Ovary (tissue), 9 donors: Measurements from ENCODE around the gene MAP6D1. TPM values are rescaled to one million over a fixed set of nuclear protein-coding genes. Genes with fewer than 3 reads are reported as not detected.

Source experiments
- DNase-seq, 5 donors: peaks; one replicate each; pipeline ENCODE4 v3.0.0-alpha.2; 2019 to 2020
- H3K27ac ChIP-seq, 2 donors: fragments of 200-600 bp; one replicate each; pipeline versions ENCODE4 v1.5.1 to v1.8.0; 2019 to 2022
- H3K27me3 ChIP-seq: fragments of 200-600 bp; one replicate; pipeline ENCODE4 v1.8.0; 2022
- H3K36me3 ChIP-seq: fragments of 200-600 bp; sonication (generic); one replicate; pipeline ENCODE4 v1.5.1; 2019
- H3K4me1 ChIP-seq: one replicate; pipeline ENCODE4 v1.8.1; 2013; ENCODE audit warnings: mild to moderate bottlenecking, moderate library complexity; ENCODE audit not compliant: insufficient read depth
- H3K4me3 ChIP-seq: fragments of 200-600 bp; sonication (generic); one replicate; pipeline ENCODE4 v1.5.1; 2017
- H3K9me3 ChIP-seq, 2 donors: fragments of 200-600 bp in 1 of 2; sonication (generic) in 1 of 2; one replicate each; pipeline versions ENCODE4 v1.5.1 to v1.8.1; 2013 to 2019; ENCODE audit warnings: mild to moderate bottlenecking in 1 of 2, moderate library complexity in 1 of 2
- CTCF ChIP-seq, 3 donors: fragments of 450-650 bp in 2 of 3; fragments of 200-600 bp in 1 of 3; IDR thresholded peaks; one replicate each; pipeline versions ENCODE4 v1.5.1 to v1.8.0; 2016 to 2022; ENCODE audit warnings: antibody characterized with exemption in 3 of 3, mild to moderate bottlenecking in 1 of 3
- EP300 ChIP-seq: sonication (generic); formaldehyde crosslinking; IDR thresholded peaks from one replicate; pipeline ENCODE4 v1.6.1; 2017; ENCODE audit warnings: antibody characterized with exemption
- POLR2A ChIP-seq: fragments of 450-650 bp; IDR thresholded peaks from one replicate; pipeline ENCODE4 v1.6.1; 2017; ENCODE audit warnings: antibody characterized with exemption, mild to moderate bottlenecking, moderate library complexity
- WGBS, 3 donors: extraction: QIAGEN DNeasy Blood & Tissue Kit in 1 of 3; methylation state at CpG; one replicate each; pipeline versions ENCODE4 v1.1.5 to v1.1.7; 2013 to 2017; 5-methylcytosine and 5-hydroxymethylcytosine counted together
- intact Hi-C, 4 donors: fragments of 100-400 bp; cut with DNase I; formaldehyde crosslinking; loops; one replicate each; pipeline versions ENCODE4 v1.11.0 to v1.15.1; 2022 to 2023
- polyA plus RNA-seq, 2 donors: library from polyadenylated mRNA; stranded (reverse); fragments of 200-250 nt in 1 of 2; fragments of 350-450 nt in 1 of 2; fragmentation: Illumina TruSeq in 1 of 2; extraction: RNeasy Lipid Tissue Mini Kit (QIAGEN cat#74804) in 1 of 2; gene quantifications; one replicate each; pipeline ENCODE4 v1.2.3, GENCODE V29; 2013 to 2014
- total RNA-seq, 7 donors: library from RNA; depleted of rRNA in 2 of 7; stranded (reverse); fragments of >200 nt in 2 of 7; fragmentation: NEBNext Ultra II Directional in 3 of 7; extraction: Animal tissue kit (Norgen Biotek cat#: 25700) in 3 of 7; gene quantifications; one replicate each; pipeline versions ENCODE4 v1.1.0 to v1.2.4, GENCODE V29; 2016 to 2023
- donor health status: DM: no; HTN: no; CAD: no; lungs with moderate emphysema.
- donor health status: DM: no; HTN: no; CAD: no.
- donor health status: Bipolar disorder and iron deficiency.
- donor health status: DM: yes; HTN: yes; CAD: no.
- donor health status: DM: no; HTN: no; CAD: no.
- donor health status: DM: yes; HTN: yes; CAD: no.

MAP6D1 gene
- total and polyA plus RNA-seq, 9 donors: 0.47 to 3.1 (median 1.2) TPM

- H3K36me3 ChIP-seq: no peaks in the 10 kb centered on the region
- no peak for DNase-seq
- intact Hi-C loops: no loop called here
- no peak overlapping the region for H3K4me3 ChIP-seq
- no peak for TF ChIP-seq POLR2A
- TF ChIP-seq EP300: no peak
- TF ChIP-seq CTCF (IDR thresholded peaks at IDR 0.05): no peak
- 83 to 92% (median 89%) methylated on average over 8 to 9 of the region's 9 CpGs for WGBS, 3 donors
- H3K27me3 ChIP-seq: no peaks in the 10 kb centered on the region
- no peaks in the 10 kb centered on the region for H3K9me3 ChIP-seq
- no peak overlapping the region for H3K27ac ChIP-seq
- H3K4me1 ChIP-seq: no peaks in the 10 kb centered on the region
Measured at GRCh38 chr3:183817639-183818038, 7.7 kb downstream of the MAP6D1 start.

- no peak for DNase-seq
- no peak overlapping the region for H3K4me3 ChIP-seq
- TF ChIP-seq CTCF (IDR thresholded peaks at IDR 0.05) (no peak), POLR2A (no peak), EP300 (no peak)
- H3K27ac ChIP-seq: no peak overlapping the region
- H3K36me3 ChIP-seq: no peaks in the 10 kb centered on the region
- intact Hi-C loops: no loop called here
- no peaks in the 10 kb centered on the region for H3K27me3 ChIP-seq
- no peaks in the 10 kb centered on the region for H3K9me3 ChIP-seq
- WGBS, 3 donors: 90 to 92% (median 90%) methylated on average over 20 of the region's 20 CpGs
- H3K4me1 ChIP-seq: no peaks in the 10 kb centered on the region
Measured at GRCh38 chr3:183816681-183817510, 8.5 kb downstream of the MAP6D1 start.

- Histone ChIP-seq H3K9me3 (no peaks in the 10 kb centered on the region), H3K27ac (no peak overlapping the region), H3K36me3 (no peaks in the 10 kb centered on the region), H3K4me3 (no peak overlapping the region), H3K4me1 (no peaks in the 10 kb centered on the region), H3K27me3 (no peaks in the 10 kb centered on the region)
- intact Hi-C loops: no loop called here
- no peak for DNase-seq
- TF ChIP-seq CTCF (IDR thresholded peaks at IDR 0.05): no peak
- TF ChIP-seq EP300: no peak
- TF ChIP-seq POLR2A: no peak
- WGBS, 3 donors: 72 to 82% (median 77%) methylated on average over 12 of the region's 12 CpGs
Measured at GRCh38 chr3:183815951-183816475, 9.4 kb downstream of the MAP6D1 start.

- Histone ChIP-seq H3K4me3 (no peak overlapping the region), H3K4me1 (no peaks in the 10 kb centered on the region), H3K9me3 (no peaks in the 10 kb centered on the region), H3K27me3 (no peaks in the 10 kb centered on the region), H3K36me3 (no peaks in the 10 kb centered on the region), H3K27ac (no peak overlapping the region)
- TF ChIP-seq EP300 (no peak), POLR2A (no peak), CTCF (IDR thresholded peaks at IDR 0.05) (no peak)
- no peak for DNase-seq
- WGBS, 3 donors: 59 to 66% (median 62%) methylated on average over 9 of the region's 9 CpGs
- intact Hi-C loops: no loop called here
Measured at GRCh38 chr3:183815563-183815940, 9.8 kb downstream of the MAP6D1 start.
